Fibroblast of skin of left biceps (primary cell): ENCODE measurements around the gene CDS2.
"Not testable (repeated sequence)": the region's sequence is repeated elsewhere in the genome, so short reads cannot be mapped to it uniquely, and the experiment has no call there.

Experiments
- DNase-seq, 2 experiments: peaks; one replicate each; pipeline ENCODE4 v3.0.0-alpha.2; 2013; ENCODE audit warnings: low read depth in 2 of 2

The CDS2 gene

DNA sequence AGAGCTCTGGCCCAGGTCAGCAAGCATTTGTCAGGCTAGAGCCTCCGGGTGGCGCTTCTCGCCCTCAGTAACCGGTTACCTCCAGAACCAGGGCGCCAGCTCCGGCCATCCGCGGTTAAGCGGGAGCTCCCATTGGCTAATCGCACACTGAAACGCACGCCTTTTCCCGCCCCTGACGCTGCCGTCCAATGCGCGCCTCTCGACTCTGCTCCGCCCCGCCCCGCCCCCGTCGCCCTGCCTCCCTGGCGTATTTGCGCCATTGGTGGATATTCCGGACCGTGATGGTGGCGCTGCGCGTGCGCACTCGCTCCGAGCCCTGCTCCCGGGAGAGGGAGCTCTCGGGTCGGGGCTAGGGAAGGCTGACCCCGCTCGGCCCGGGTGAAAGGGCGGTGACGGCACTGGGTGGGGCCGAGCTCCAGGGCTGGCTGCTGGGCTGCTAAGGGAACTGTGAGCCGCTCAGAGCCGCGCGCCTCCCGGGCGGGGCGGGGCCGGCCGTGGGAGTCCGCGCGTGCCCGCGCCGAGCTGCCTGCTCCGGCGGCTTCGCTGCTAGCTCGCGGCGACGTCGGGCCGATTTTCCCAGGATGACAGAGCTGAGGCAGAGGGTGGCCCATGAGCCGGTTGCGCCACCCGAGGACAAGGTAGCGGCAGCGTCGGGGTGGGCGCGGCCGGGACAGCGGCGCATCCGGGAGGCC is at the start of gene CDS2:
Gene CDS2 (plus strand): TSS at position 497 of the 692 bp plus-strand sequence. CDS start 85 bp downstream, at position 582.
- peak; percentile 94 to 95 for DNase-seq

DNA sequence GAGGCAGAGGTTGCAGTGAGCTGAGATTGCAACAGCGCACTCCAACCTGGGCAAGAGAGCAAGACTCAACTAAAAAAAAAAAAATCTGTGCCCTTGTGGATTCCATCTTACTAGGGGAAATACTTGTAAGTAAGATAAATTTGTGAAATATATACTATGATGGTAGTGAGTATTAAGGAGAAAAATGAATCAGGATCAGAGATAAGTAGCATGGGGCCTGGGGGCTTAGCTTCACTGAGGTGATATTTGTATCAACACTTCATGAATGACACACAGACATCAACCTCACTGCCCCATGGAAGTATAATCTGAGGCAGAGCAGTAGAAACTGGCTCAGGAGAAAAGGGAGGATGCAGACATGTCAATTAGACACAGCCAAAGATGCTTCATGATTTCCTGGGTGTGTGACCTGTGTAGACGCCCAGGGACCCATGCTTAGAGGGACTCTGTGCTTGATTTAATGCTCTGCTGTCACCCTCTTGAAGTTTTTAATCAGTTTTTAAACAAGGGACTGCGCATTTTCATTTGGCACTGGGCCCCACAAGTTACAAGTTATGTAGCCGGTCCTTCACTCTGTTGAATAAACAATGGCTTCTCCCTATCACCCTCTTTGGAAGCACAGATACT is 48.9 kb upstream of the CDS2 start:
- DNase-seq = no peak

DNA sequence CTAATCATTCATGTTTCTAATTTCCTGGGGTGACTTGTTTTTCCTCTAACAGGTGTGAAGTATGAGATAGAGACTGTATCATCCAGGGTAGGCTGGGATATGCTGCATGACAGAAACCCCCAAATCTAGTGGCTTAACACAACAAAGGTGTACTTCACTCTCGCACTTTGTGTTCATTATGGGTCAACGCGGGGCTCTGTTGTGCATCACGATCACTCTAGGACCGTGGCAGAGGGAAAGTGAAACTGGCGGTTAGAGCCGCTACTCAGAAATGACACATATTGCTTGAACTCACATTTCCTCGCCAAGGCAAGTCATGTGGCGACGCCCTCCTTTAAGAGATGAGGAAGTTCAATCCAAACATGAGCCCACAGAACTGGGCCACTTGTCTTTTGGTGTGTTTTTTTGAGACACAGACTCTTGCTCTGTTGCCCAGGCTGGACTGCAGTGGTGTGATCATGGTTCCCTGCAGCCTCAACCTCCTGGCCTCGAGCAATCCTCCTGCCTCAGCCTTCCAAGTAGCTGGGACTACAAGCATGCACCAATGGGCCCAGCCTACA is 48.3 kb upstream of the CDS2 start:
- DNase-seq = no peak

DNA sequence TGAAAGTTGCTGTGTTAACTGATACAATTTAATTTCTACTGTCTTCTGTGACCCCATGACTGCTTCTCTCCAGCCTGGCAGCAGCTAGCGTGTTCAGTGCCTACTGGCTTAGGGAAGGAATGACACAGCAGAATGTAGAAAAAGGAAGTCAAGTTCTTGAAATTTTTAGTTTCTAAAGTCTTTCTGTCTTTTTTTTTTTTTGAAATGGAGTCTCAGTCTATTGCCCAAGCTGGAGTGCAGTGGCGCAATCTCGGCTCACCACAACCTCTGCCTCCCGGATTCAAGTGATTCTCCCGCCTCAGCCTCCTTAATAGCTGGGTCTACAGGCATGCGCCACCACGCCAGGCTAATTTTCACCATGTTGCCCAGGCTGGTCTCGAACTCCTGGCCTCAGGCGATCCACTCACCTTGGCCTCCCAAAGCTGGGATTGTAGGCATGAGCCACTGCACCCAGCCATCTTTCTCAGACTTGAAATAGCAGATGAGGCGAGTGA is 46.4 kb upstream of the CDS2 start:
- DNase-seq = no peak

DNA sequence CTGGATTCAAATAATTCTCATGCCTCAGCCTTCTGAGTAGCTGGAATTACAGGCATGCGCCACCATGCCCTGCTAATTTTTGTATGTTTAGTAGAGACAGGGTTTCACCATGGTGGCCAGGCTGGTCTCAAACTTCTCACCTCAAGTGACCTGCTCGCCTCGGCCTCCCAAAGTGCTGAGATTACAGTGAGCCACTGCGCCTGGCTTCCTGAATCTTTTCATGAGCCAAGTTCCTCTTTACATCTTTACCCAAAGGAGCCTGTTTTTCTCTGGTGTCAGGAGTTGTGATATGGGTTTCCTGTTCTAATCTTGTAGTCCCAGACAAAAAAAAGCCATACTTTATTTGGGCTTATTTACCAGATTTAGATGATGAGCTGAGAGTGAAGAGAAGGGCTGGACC is 41.4 kb upstream of the CDS2 start:
- DNase-seq = no peak

DNA sequence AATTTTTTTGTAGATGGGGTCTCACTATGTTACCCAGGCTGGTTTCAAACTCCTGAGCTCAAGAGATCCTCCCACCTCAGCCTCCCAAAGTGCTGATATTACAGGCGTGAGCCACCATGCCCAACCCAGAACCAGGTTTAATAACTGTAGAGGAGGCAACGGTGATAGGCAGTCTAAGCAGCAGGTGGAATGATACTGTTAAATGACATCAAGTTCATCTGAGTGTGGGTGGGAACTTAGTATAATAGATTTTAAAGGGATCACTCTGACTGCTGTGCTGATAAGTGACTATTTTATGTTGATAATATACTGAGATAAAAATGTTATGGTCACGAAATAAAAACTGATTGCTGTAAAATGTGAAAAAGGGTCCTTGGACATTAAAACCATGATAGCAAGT is 38.1 kb upstream of the CDS2 start:
- no peak for DNase-seq

DNA sequence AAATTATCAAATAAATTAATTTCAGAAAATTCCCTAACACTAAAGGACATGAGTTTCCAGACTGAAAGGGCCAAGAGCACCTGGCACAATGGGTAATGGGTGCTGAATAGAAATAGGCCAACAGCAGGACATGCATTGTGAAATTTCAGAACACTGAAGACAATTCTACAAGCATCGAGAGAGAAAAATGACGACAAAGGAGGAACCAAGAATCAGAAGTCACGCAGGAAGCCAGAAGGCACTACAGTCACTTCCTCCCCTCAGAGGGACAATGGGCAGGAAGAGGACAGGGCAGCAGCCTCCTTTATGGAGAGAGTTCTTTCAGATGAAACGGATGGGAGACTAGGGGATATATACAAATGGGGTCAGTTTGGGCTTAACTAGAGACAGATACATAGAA is 36.6 kb upstream of the CDS2 start:
- no peak for DNase-seq

DNA sequence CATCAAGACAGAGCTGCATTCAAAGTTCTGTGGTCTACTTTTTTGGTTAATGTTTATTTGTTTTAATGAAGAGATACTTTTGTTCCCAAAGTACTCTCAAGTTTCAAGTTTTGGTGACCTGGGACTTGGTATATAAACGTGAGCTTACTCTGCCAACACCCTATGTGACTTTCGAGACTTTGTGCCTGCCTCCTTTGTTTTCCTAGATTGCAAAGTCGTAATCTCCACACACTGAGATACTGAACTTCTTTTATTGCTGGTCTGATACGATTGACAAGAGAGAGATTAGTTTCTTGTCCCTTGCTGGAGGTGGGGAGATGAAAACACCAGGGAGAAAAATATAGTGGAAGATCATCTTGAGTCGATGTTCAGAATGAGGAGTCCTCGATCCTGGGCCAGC is 34.9 kb upstream of the CDS2 start:
- DNase-seq = no peak

DNA sequence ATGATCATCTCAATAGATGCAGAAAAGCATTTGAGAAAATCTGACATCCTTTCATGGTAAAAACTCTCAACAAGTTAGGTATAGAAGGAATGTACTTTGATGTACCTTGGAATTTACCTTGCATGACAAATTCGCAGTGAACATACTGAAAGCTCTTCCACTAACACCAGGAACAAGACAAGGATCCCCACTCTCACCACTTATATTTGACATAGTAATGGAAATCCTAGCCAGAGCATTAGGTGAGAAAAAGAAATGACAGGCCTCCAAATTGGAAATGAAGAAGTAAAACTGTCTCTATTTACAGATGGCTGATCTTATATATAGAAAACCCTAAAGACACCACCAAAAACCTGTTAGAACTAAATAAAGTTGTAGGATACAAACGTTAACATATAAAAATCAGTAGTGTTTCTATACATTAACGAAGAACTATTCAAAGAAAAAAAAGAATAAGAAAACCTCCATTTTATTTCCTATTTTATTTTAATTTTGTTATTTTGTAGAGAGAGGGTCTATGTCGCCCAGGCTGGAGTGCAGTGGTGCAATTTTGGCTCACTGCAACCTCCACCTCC is 34.0 kb upstream of the CDS2 start:
- no peak for DNase-seq

DNA sequence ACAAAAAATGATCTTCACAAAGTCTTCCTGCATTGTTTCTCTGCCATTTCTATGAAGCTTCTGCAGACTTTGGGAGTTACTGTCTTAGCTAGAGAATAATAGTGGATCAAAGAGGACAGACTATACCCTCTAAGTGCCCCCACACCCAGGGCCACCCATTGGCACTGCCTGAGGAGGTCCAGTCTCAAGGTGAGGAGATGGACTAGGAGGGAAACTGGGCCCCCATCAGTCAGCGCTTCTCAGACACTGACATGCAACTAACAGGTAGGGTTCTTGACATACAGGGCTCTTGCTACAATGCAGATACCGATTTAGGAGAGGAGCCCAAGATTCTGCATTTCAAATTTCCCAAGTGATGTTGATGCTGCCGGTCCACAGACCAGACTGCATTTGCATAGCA is 31.4 kb upstream of the CDS2 start:
- no peak for DNase-seq

DNA sequence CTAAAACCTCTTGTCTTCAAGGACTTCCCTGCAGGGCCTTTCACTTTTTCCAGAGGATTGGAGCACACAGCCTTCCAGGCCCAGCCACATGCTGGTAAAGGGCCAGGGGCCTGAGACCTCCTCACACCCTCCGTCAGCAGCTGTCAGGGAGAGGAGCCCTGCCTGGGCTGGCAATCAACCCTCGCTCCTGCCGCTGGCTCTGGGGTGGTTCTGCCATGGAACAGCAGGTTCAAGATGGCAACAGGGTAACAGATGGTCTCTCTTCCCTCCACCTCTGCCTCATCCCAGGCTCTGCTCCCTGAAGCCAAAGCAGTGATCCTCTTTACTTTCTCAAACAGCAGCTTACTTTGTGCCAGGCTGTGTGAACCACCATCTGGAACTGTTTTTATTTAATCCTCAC is 30.9 kb upstream of the CDS2 start:
- DNase-seq = no peak

DNA sequence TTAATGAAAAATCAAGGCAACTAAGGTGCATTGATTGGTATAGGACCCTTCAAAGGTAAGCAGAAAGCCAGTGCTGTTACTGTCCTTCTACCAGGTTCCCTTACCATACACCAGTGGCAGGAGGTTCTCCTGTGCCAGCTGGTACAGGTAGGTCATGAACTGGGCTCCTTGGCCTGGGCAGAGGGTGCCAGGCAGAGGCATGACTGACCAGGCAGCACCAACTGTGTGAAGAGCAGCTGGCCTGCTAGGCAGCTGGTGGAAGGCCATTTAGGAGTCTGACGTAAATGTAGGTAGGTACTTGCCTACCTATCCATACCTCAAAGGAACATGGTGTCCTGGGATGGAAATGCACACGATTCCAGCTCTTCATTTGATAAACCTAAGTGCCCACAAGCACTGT is 30.3 kb upstream of the CDS2 start:
- DNase-seq = no peak

DNA sequence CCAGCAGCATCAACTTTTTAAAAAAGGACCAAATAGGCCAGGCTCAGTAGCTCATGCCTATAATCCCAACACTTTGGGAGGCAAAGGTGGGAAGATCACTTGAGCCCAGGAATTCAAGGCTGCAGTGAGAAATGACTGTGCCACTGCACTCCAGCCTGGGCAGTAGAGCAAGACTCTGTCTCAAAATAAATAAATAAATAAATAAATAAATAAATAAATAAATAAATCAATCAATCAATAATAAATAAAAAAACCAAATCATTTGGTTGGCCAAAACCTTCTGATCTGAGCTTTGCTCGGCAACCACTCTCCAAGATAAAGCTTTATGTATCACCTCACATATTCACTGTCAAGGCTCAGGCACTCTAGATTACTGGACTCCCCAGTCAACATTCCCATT is 27.8 kb upstream of the CDS2 start:
- DNase-seq = not testable (repeated sequence)

DNA sequence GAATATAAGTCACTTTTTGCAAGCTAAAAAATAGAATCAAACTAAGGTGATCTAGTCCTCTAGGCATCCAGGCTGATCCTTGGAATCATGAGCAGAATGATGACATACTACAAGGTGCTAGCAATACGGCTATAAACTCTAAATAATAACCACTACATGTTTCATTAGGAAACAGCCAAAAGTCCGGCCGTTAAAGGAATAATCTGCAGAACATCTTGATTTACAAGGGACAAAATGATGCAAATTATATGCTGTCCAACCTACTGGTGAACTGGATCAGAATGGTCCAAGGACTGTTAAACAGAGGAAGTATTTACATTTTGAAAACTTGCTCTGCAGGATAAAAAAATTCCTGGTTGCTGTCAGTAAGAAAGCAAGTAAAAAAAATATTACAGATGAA is 26.9 kb upstream of the CDS2 start:
- DNase-seq = not testable (repeated sequence)

DNA sequence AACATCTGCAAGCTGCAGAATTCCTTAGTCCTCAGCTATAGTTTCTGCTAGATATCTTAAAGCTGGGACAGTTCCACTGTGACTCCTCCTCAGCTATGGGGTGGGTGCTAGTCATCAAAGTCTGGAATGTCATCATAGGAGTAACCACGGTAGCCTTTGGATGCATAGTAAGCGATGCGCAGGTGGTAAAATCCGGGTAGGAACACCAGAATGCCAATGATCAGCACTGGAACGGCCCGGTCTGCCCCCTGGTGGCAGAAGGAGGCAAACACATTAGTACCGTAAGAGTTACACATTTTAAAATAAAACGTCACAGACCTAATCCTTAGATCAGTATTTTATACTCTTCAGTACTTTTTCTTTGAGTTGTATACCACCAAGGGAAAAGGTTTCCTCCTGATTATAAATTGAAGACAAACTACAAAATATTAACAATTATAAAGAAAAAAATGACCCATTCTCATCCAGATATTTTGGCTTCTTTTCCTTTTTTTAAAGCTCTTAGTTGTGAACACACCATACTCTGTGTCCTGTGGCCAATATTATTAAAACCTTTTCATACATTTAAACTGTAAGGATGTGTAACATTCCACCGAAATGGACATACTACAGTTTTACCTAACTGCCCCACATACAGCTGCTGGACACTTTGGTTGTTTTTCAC is 26.0 kb upstream of the CDS2 start:
- DNase-seq = peak in 1 of 2 experiments; percentile 5

DNA sequence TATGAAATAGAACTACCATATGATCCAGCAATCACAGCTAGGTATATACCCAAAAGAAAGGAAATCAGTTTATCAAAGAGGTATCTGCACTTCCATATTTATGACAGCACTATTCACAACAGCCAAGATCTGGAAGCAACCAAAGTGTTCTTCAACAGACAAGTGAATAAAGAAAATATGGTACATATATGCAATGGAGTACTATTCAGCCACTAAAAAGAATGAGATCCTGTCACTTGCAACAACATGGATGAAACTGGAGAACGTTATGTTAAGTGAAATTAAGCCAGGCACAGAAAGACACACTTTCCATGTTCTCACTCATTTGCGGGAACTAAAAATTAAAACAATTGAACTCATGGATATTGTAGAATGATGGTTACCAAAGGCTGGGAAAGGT is 22.3 kb upstream of the CDS2 start:
- no peak for DNase-seq

DNA sequence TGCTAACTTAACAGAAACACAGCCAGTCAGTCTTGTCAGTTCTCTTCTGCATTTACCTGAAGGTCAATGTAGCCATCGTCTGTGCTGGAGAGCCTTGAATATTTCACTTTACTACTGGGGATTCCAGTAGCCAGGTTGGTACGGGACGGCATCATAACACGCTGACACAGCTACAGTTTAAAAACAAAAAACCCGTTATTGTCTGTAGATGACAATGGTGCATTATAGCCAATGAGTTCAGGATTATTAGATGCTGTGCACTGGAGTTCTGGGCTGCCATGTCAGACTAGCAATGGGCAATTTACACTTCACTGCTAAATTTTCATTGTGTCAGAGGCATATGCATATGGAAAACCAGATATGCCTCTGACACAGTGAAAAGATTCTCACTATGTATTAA is 17.5 kb upstream of the CDS2 start:
- DNase-seq = no peak

DNA sequence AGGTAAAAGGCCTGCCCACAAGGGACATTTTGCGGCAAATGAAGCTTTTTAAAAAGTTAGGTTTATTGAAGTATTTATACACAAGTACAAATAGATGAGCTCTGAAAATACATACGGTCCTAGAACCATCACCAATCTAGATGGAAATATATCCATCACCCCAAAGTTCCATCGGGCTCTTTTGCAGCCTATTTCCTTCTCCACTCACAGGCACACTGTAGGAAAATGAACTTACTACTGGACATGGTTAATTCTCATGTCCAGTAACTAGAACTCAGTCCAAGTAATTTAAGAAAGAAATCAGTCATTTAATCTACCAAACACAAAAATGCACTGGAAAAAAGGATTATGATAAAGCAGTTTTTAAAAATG is 13.2 kb upstream of the CDS2 start:
- DNase-seq = no peak

DNA sequence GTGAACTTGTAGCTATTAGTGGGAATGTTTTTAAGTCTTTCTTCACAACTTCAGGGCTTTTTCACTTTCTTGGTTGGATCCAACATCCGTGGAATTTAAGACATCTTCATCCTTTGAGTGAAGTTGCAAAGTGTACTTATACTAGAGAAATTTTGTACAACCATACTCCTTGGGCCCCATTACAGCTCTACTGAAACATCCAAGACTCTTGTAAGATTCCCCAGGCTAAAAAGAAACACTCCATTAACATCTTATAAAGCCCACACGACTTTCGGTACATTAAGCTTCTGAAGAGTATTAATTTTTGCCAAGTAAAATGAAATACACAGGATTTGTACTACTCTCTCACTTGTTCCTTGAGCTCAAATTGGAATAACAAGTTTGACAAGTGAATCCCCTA is 12.4 kb upstream of the CDS2 start:
- no peak for DNase-seq

DNA sequence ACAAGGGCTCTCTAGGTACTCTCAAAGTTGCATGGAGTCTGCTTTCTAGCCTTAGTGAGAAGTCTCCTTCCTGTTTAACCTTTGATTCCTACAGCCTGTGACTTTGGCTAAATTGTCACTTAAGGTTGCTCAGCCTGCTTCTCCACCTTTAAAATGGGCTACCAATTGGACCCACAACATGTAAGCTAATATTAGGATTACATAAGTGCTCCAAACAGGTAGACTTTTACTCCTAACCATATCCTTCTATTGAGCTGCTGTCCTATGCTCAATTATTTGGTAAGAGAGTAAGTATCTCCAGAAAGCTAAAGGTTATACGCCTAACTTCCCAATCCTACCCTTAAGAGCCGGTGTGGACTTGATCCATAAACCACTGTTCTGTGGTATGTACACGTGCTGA is 9.9 kb upstream of the CDS2 start:
- DNase-seq = no peak

DNA sequence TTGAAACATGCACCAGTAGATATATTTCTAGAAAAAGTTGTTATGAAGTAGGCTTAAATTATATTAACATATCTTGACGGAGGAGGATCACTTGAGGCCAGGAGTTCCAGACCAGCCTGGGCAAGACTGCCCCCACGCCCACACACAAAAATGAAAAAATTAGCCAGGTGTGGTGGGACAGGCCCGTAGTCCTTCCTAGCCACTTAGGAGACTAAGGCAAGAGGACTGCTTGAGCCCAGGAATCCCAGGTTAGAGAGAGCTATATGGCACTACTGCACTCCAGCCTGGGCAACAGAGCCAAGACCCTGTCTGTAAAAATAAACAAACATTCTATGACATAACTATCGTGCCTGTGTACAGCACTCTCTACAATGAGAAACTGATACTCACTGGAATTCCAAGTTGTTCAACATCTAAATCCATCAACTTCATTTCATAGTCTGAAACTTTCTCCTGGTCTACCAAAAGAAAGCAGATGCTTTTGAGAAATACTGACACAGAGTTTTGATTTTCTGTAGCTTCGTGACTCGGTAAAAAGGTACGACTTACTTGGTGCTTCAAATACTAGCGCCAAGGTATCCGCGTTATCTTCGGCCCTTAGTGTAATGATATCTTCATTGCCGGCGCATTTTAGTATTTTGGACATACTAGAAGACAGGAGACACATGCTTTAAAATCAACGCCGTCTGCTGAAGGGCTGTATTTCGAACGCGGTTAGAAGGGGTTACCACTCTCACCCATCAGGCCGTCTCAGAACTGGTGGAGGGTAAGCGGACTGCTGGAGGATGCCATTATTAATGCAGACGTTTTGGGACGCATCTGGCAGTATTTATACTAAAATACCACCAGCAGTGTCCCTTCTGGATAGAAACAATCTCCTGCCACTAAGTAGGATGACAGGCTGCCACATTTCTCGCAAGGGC is 8.3 kb upstream of the CDS2 start:
- DNase-seq = no peak

DNA sequence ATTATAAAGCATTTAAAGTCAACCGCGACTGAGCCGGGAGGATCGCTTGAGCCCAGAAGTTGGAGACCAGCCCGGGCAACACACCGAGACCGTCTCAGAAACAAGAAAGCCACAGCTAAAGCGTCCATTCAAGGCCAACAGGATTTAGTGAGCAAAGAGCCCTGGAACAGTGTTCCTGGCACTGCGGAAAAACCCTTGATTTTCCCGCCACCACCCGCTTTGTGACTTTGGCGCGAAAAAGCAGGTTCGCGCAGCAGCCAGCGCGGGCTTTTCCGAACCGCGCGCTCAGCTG is 7.7 kb upstream of the CDS2 start:
- no peak for DNase-seq
